ENCODE data around the gene B4GALNT3. TPM values are rescaled to one million over a fixed set of nuclear protein-coding genes. Genes with fewer than 3 reads are reported as not detected.
A peak's percentile ranks its signal among the peaks of the same experiment; 100 is the strongest.

B4GALNT3 gene
- total RNA-seq, 1 experiment from 2014 or later: 23.3 TPM

DNA sequence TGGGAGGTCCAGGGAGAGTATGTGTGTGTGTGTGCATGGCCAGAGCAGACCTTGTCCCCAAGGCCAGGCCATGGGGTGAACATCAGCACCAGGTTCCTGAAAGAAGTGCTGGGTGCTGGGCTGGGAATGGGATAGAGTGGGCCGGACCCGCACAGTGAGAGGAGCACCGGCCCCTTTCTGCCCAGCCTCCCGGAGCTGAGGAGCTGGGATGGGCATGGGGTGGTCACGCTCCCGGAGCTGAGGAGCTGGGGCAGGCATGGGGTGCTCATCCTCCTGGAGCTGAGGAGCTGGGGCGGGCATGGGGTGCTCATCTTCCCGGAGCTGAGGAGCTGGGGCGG lies 83.3 kb downstream of the B4GALNT3 start:
- Histone ChIP-seq H3K4me1 (ENCODE audit: insufficient read depth, low read length) (no peaks in the 10 kb centered on the region), H3K9me3 (ENCODE audit: control insufficient read depth, low read depth, low read length) (no peaks in the 10 kb centered on the region), H2AK5ac (ENCODE audit: insufficient read length, low read length) (no peak overlapping the region), H4K8ac (replicated peaks; ENCODE audit: insufficient read length, low read depth, low read length) (no peak overlapping the region), H2BK20ac (ENCODE audit: low read depth, low read length, poor library complexity, severe bottlenecking) (no peak overlapping the region), H2BK5ac (ENCODE audit: insufficient read length, low read length) (no peak overlapping the region), H3K56ac (ENCODE audit: insufficient read length, low read depth, low read length) (no peak overlapping the region), H3T11ph (ENCODE audit: low read length) (no peak overlapping the region), H3K18ac (ENCODE audit: insufficient read length, low read depth, low read length) (peak overlapping the region; percentile 38), H2BK120ac (ENCODE audit: low read depth, low read length, poor library complexity, severe bottlenecking) (no peak overlapping the region), H3K27ac (ENCODE audit: insufficient read length, low read depth, low read length) (no peak overlapping the region), H3K23me2 (ENCODE audit: insufficient read length, low read depth, low read length, poor library complexity, severe bottlenecking) (peaks cover 5% of the 10 kb centered on the region), H4K91ac (ENCODE audit: insufficient read length, low read depth, low read length) (no peak overlapping the region), H3K79me2 (ENCODE audit: insufficient read depth, low read length) (no peaks in the 10 kb centered on the region), H3K79me1 (ENCODE audit: insufficient read depth, low read depth, low read length, poor library complexity, severe bottlenecking) (no peaks in the 10 kb centered on the region), H3K23ac (ENCODE audit: insufficient read length, low read depth, low read length) (no peak overlapping the region), H3K4ac (ENCODE audit: low read depth, low read length) (no peak overlapping the region), H3K9ac (ENCODE audit: extremely low read depth, insufficient read length, low read length) (no peak overlapping the region), H4K20me1 (ENCODE audit: control insufficient read depth, insufficient read depth, insufficient read length) (no peaks in the 10 kb centered on the region), H3K27me3 (ENCODE audit: insufficient read depth, low read length) (no peaks in the 10 kb centered on the region), H4K5ac (ENCODE audit: insufficient read length, low read depth, low read length) (no peak overlapping the region), H2AFZ (ENCODE audit: low read length) (no peak overlapping the region), H3K14ac (ENCODE audit: insufficient read depth, low read length) (no peak overlapping the region), H2BK12ac (ENCODE audit: insufficient read length, low read depth, low read length) (no peak overlapping the region), H3K4me2 (ENCODE audit: insufficient read depth, insufficient read length, low read length) (no peak overlapping the region), H2BK15ac (ENCODE audit: low read depth, low read length) (no peak overlapping the region)
- peaks cover 16 to 26% of the 10 kb centered on the region in 2 experiments for H3K4me1 Mint-ChIP-seq
- TF ChIP-seq, protein P1, sequence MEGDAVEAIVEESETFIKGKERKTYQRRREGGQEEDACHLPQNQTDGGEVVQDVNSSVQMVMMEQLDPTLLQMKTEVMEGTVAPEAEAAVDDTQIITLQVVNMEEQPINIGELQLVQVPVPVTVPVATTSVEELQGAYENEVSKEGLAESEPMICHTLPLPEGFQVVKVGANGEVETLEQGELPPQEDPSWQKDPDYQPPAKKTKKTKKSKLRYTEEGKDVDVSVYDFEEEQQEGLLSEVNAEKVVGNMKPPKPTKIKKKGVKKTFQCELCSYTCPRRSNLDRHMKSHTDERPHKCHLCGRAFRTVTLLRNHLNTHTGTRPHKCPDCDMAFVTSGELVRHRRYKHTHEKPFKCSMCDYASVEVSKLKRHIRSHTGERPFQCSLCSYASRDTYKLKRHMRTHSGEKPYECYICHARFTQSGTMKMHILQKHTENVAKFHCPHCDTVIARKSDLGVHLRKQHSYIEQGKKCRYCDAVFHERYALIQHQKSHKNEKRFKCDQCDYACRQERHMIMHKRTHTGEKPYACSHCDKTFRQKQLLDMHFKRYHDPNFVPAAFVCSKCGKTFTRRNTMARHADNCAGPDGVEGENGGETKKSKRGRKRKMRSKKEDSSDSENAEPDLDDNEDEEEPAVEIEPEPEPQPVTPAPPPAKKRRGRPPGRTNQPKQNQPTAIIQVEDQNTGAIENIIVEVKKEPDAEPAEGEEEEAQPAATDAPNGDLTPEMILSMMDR (conservative IDR thresholded peaks at IDR 0.05): no peak
- no CpG with 5 or more reads among the region's 9 CpGs for WGBS (ENCODE audit: extremely low coverage, insufficient read length, low lambda C conversion rate)
- H3K27ac Mint-ChIP-seq: no peak overlapping the region
- no peak for DNase-seq
- H3K9me3 Mint-ChIP-seq: no peaks in the 10 kb centered on the region; a peak in 1 of 5 replicates
- no peak overlapping the region for H3K4me3 Mint-ChIP-seq
- peaks cover 0 to 16% (median 0%) of the 10 kb centered on the region in 3 experiments; a peak in 2 of 7 replicates for H3K36me3 Mint-ChIP-seq (ENCODE audit: insufficient read depth in 1 of 3, low read depth in 3 of 3)
- H3K27me3 Mint-ChIP-seq (ENCODE audit: low read depth): peaks cover 7% of the 10 kb centered on the region

Measured in H9 (cell line).